Heart left ventricle (tissue), 16 donors: ENCODE data around the gene TRIM54. TPM values are rescaled to one million over a fixed set of nuclear protein-coding genes. Genes with fewer than 3 reads are reported as not detected.
"Not testable (repeated sequence)": the region's sequence is repeated elsewhere in the genome, so short reads cannot be mapped to it uniquely, and the experiment has no call there.

Experiments
- ATAC-seq, 4 donors: fragments of 200-7000 bp; cut with Tn5 transposase; one replicate each; pipeline ENCODE4 v1.9.1; 2020 to 2022; ENCODE audit warnings: moderate library complexity in 4 of 4, mild to moderate bottlenecking in 3 of 4, moderate number of reproducible peaks in 1 of 4
- DNase-seq, 5 donors: peaks; one replicate each; pipeline ENCODE4 v3.0.0-alpha.2; 2020
- H3K27ac ChIP-seq, 12 donors: fragments of 200-600 bp; sonication (generic) in 4 of 12; one replicate each; pipeline versions ENCODE4 v1.5.0 to v1.8.0; 2016 to 2022; ENCODE audit warnings: mild to moderate bottlenecking in 2 of 12
- H3K27me3 ChIP-seq, 9 donors: fragments of 200-600 bp; sonication (generic) in 2 of 9; one replicate each; pipeline versions ENCODE4 v1.5.1 to v1.8.0; 2016 to 2022; ENCODE audit warnings: mild to moderate bottlenecking in 3 of 9
- H3K36me3 ChIP-seq, 9 donors: fragments of 200-600 bp; sonication (generic) in 2 of 9; one replicate each; pipeline versions ENCODE4 v1.5.0 to v1.8.0; 2018 to 2022; ENCODE audit warnings: mild to moderate bottlenecking in 2 of 9
- H3K4me1 ChIP-seq, 12 donors: fragments of 200-600 bp; sonication (generic) in 4 of 12; one replicate each; pipeline versions ENCODE4 v1.5.0 to v1.8.0; 2016 to 2022; ENCODE audit warnings: mild to moderate bottlenecking in 3 of 12
- H3K4me3 ChIP-seq, 12 donors: fragments of 200-600 bp; sonication (generic) in 4 of 12; one replicate each; pipeline versions ENCODE4 v1.5.0 to v1.8.0; 2017 to 2022; ENCODE audit warnings: mild to moderate bottlenecking in 9 of 12, moderate library complexity in 4 of 12
- H3K9me3 ChIP-seq, 12 donors: fragments of 200-600 bp; sonication (generic) in 4 of 12; one replicate each; pipeline versions ENCODE4 v1.5.0 to v1.8.0; 2016 to 2022; ENCODE audit warnings: mild to moderate bottlenecking in 1 of 12
- POLR2A ChIP-seq, 2 donors: fragments of 450-650 bp; IDR thresholded peaks; one replicate each; pipeline ENCODE4 v1.6.1; 2017; ENCODE audit warnings: antibody characterized with exemption in 2 of 2, mild to moderate bottlenecking in 2 of 2, moderate library complexity in 2 of 2
- WGBS, 4 donors: extraction: QIAGEN DNeasy Blood & Tissue Kit in 2 of 4; methylation state at CpG; one replicate each; pipeline versions ENCODE4 v1.1.5 to v1.1.7; 2013 to 2018; 5-methylcytosine and 5-hydroxymethylcytosine counted together
- intact Hi-C, 10 donors: fragments of 100-400 bp; cut with DNase I; formaldehyde crosslinking; loops; one replicate each; pipeline versions ENCODE4 v1.11.1 to v1.14.2; 2022
- polyA plus RNA-seq, 2 donors: library from polyadenylated mRNA; stranded (reverse); fragments of 200-250 nt; gene quantifications; one replicate each; pipeline ENCODE4 v1.2.3, GENCODE V29; 2013
- total RNA-seq, 9 donors: library from RNA; depleted of rRNA in 2 of 9; stranded (reverse); fragments of >200 nt in 2 of 9; fragmentation: NEBNext Ultra II Directional in 3 of 9; extraction: Animal tissue kit (Norgen Biotek cat#: 25700) in 3 of 9; gene quantifications; one replicate each; pipeline versions ENCODE4 v1.1.0 to v1.2.4, GENCODE V29; 2016 to 2023
- TF ChIP-seq, protein P1 (sequence below), 12 donors: fragments of 200-600 bp; sonication (generic) in 4 of 12; IDR thresholded peaks; one replicate each; pipeline versions ENCODE4 v1.5.0 to v1.8.0; 2018 to 2022; ENCODE audit warnings: antibody characterized with exemption in 12 of 12, mild to moderate bottlenecking in 5 of 12
- donor health status: ischemic (EF 13 %, LVEDD 7.1; RV severe dilation, severe dysfunction).
- donor health status: healthy with polysubstance abuse.
- donor health status: DM: no; HTN: yes; CAD: no.
- donor health status: DM: no; HTN: no; CAD: no.
- donor health status: ischemic (EF 25% LVEDD 6.9; RV normal size, moderate dysfunction).
- donor health status: ischemic (EF 25% LVEDD 5.7; RV mildly dilated, moderate dysfunction).
- donor health status: healthy.
- donor health status: DM: yes; HTN: yes; CAD: no.
- donor health status: ischemic (EF 35%, LVEDD 5.7; RV mildly dilated, moderate dysfunction).
- donor health status: nonischemic (EF 11% LVEDD 7.7; RV severe dilation, severe dysfunction).
- donor health status: DM: yes; HTN: yes; CAD: no.
- donor health status: PGD.
- donor health status: ischemic (EF 29% LVEDD 5.4; RV normal size, mild dysfunction).
- donor health status: nonischemic (EF 23%, LVEDD 6.1; RV moderate dilation, normal function).

TRIM54 gene
- total and polyA plus RNA-seq, 11 donors, result 128 to 329 (median 241) TPM

GRCh38 chr2:27296481-27296880, 14.3 kb downstream of the TRIM54 start:
- 36 to 67% (median 42%) methylated on average over 4 of the region's 4 CpGs for WGBS, 4 donors
- H3K4me1 ChIP-seq, result peaks cover 0 to 67% (median 16%) of the 10 kb centered on the region in 12 donors
- peaks cover 0 to 3% (median 0%) of the 10 kb centered on the region in 9 donors for H3K27me3 ChIP-seq
- no peak for ATAC-seq
- no peak for DNase-seq
- no peaks in the 10 kb centered on the region for H3K9me3 ChIP-seq
- TF ChIP-seq POLR2A (IDR thresholded peaks at IDR 0.05), result no peak
- TF ChIP-seq, protein P1, sequence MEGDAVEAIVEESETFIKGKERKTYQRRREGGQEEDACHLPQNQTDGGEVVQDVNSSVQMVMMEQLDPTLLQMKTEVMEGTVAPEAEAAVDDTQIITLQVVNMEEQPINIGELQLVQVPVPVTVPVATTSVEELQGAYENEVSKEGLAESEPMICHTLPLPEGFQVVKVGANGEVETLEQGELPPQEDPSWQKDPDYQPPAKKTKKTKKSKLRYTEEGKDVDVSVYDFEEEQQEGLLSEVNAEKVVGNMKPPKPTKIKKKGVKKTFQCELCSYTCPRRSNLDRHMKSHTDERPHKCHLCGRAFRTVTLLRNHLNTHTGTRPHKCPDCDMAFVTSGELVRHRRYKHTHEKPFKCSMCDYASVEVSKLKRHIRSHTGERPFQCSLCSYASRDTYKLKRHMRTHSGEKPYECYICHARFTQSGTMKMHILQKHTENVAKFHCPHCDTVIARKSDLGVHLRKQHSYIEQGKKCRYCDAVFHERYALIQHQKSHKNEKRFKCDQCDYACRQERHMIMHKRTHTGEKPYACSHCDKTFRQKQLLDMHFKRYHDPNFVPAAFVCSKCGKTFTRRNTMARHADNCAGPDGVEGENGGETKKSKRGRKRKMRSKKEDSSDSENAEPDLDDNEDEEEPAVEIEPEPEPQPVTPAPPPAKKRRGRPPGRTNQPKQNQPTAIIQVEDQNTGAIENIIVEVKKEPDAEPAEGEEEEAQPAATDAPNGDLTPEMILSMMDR (IDR thresholded peaks at IDR 0.05), result no peak
- no peak overlapping the region for H3K4me3 ChIP-seq
- no peak overlapping the region for H3K27ac ChIP-seq
- H3K36me3 ChIP-seq, result peaks cover 0 to 29% (median 7%) of the 10 kb centered on the region in 9 donors
- intact Hi-C loops, result loop anchor here in 1 of 10 donors (5.0 kb wide), 1 partner anchor 44 kb away; no protein-coding TSS in a partner anchor

DNA sequence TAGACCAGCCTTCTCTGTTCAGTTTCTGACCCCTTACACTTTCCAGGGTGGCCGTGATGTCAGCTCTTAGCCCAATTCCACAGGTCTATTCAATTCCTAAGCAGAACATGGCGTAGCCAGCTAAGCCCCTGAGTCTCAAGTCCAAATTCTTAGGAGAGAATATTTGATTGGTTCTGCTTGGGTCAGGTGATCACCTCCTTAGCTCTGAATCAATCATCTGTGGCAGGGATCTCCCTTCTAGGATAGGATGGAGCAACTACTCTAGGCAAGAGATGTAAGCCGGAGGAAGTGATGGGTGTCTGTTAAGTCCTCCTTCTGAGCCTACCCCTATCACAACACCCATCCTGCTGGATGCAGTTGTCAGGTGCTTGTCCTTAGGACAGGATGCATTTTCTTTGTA, 15.0 kb downstream of the TRIM54 start:
- ATAC-seq (no peak), DNase-seq (peak in 1 of 5 donors; percentile 2)
- Histone ChIP-seq H3K9me3 (no peaks in the 10 kb centered on the region), H3K4me1 (peaks cover 0 to 61% (median 16%) of the 10 kb centered on the region in 12 donors), H3K27me3 (no peaks in the 10 kb centered on the region), H3K4me3 (no peak overlapping the region), H3K36me3 (peaks cover 0 to 35% (median 7%) of the 10 kb centered on the region in 9 donors), H3K27ac (no peak overlapping the region)
- WGBS, 4 donors, result 83 to 90% (median 85%) methylated on average over 3 of the region's 3 CpGs
- intact Hi-C loops, result loop anchor here in 1 of 10 donors (5.0 kb wide), 1 partner anchor 45 kb away; no protein-coding TSS in a partner anchor
- TF ChIP-seq, protein P1 (IDR thresholded peaks at IDR 0.05), result no peak
- no peak for TF ChIP-seq POLR2A (IDR thresholded peaks at IDR 0.05)

- H3K36me3 ChIP-seq, result peaks cover 0 to 45% (median 7%) of the 10 kb centered on the region in 9 donors
- peaks cover 0 to 56% (median 17%) of the 10 kb centered on the region in 12 donors for H3K4me1 ChIP-seq
- no peaks in the 10 kb centered on the region for H3K27me3 ChIP-seq
- H3K27ac ChIP-seq, result no peak overlapping the region
- intact Hi-C loops, result loop anchor here in 1 of 10 donors (5.0 kb wide), 1 partner anchor 46 kb away; no protein-coding TSS in a partner anchor
- ATAC-seq (peak in 3 of 4 donors; percentile 10 to 23 (median 12)), DNase-seq (peak in 1 of 5 donors; percentile 27)
- 62 to 78% (median 73%) methylated on average over 16 to 18 of the region's 18 CpGs for WGBS, 4 donors
- no peak overlapping the region for H3K4me3 ChIP-seq
- H3K9me3 ChIP-seq, result no peaks in the 10 kb centered on the region
- TF ChIP-seq, protein P1 (IDR thresholded peaks at IDR 0.05), result no peak
- no peak for TF ChIP-seq POLR2A (IDR thresholded peaks at IDR 0.05)
Measured at GRCh38 chr2:27298391-27299080, 16.3 kb downstream of the TRIM54 start.

DNA sequence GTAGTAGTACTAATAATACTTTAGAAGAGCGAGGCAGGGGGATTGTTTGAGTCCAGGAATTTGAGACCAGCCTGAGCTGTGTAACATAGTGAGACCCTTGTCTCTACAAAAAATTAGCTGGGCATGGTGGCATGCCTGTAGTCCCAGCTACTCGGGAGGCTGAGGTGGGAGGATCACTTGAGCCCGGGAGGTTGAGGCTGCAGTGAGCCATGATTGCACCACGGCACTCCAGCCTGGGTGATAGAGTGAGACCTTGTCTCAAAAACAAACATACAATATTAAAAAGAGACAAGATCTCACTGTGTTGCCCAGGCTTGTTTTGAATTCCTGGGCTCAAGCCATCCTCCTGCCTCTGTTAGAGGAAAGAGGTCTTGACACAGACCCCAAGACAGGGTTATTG, 18.4 kb downstream of the TRIM54 start:
- H3K9me3 ChIP-seq, H3K4me3 ChIP-seq, ATAC-seq, H3K27ac ChIP-seq, DNase-seq: not testable (repeated sequence)
- peaks cover 0 to 61% (median 10%) of the 10 kb centered on the region in 9 donors for H3K36me3 ChIP-seq
- H3K4me1 ChIP-seq, result peaks cover 0 to 36% (median 7%) of the 10 kb centered on the region in 12 donors
- intact Hi-C loops, result loop anchor here in 4 of 10 donors (5.0 to 10.0 kb wide), 3 partner anchors 38 to 203 kb away; partner anchors contain the start of gene SLC30A3 (in 2 of the 4)
- peaks cover 0 to 12% (median 0%) of the 10 kb centered on the region in 9 donors for H3K27me3 ChIP-seq
- WGBS, 4 donors, result 84 to 96% (median 91%) methylated on average over 4 of the region's 4 CpGs
